Common myeloid progenitor, CD34-positive (primary cell): Measurements from ENCODE around the gene SOX1. TPM values are rescaled to one million over a fixed set of nuclear protein-coding genes. Genes with fewer than 3 reads are reported as not detected.

ENCODE experiments used
- CTCF ChIA-PET: fragments of 350-600 bp; sonication (Branson Sonifier 250); formaldehyde crosslinking; loops from one replicate; lab custom pipeline; 2021; ENCODE audit warnings: antibody characterized with exemption; lab: Charles Lee
- POLR2A ChIA-PET: fragments of 350-600 bp; sonication (Branson Sonifier 250); formaldehyde crosslinking; loops from one replicate; lab custom pipeline; 2021; ENCODE audit warnings: antibody characterized with exemption; lab: Charles Lee
- DNase-seq, 3 donors: peaks; one replicate each; pipeline versions ENCODE4 v3.0.0 to v3.0.0-alpha.2; 2013
- H3K27ac ChIP-seq, 2 experiments: 1 replicate in 1 of 2; 2 replicates in 1 of 2; pipeline ENCODE4 v1.7.0; 2013; ENCODE audit warnings: inconsistent platforms in 2 of 2, low read length in 2 of 2, mild to moderate bottlenecking in 2 of 2, low read depth in 1 of 2, moderate library complexity in 1 of 2; ENCODE audit not compliant: severe bottlenecking in 2 of 2, insufficient read depth in 1 of 2, poor library complexity in 1 of 2
- H3K27me3 ChIP-seq, 5 experiments: replicated peaks in 2 of 5; 1 replicate in 3 of 5; 2 replicates in 2 of 5; pipeline versions ENCODE4 v1.6.1 to v1.7.0; 2013; ENCODE audit warnings: low read length in 4 of 5, mild to moderate bottlenecking in 2 of 5, moderate library complexity in 2 of 5, inconsistent platforms in 1 of 5; ENCODE audit not compliant: insufficient read depth in 5 of 5, control insufficient read depth in 4 of 5
- H3K36me3 ChIP-seq, 4 experiments: 1 replicate in 2 of 4; 2 replicates in 2 of 4; pipeline versions ENCODE4 v1.6.1 to v1.7.0; 2013; ENCODE audit warnings: low read length in 3 of 4, control low read depth in 1 of 4, mild to moderate bottlenecking in 1 of 4; ENCODE audit not compliant: control insufficient read depth in 4 of 4, insufficient read depth in 4 of 4
- H3K4me1 ChIP-seq, 4 experiments: 1 replicate in 3 of 4; 2 replicates in 1 of 4; pipeline versions ENCODE4 v1.6.1 to v1.7.1; 2013; ENCODE audit warnings: low read length in 3 of 4, mild to moderate bottlenecking in 3 of 4, control low read depth in 1 of 4, inconsistent platforms in 1 of 4, moderate library complexity in 1 of 4; ENCODE audit not compliant: control insufficient read depth in 4 of 4, insufficient read depth in 4 of 4; ENCODE audit errors: control extremely low read depth in 1 of 4
- H3K4me3 ChIP-seq, 7 experiments: 1 replicate in 4 of 7; 2 replicates in 3 of 7; pipeline versions ENCODE4 v1.5.1 to v1.7.0; 2013; ENCODE audit warnings: mild to moderate bottlenecking in 7 of 7, low read length in 6 of 7, moderate library complexity in 6 of 7, inconsistent platforms in 2 of 7, low read depth in 2 of 7, control low read depth in 1 of 7; ENCODE audit not compliant: insufficient read depth in 4 of 7, control insufficient read depth in 1 of 7; ENCODE audit errors: extremely low read depth in 1 of 7
- H3K9me3 ChIP-seq, 5 experiments: 1 replicate in 4 of 5; 2 replicates in 1 of 5; pipeline versions ENCODE4 v1.6.1 to v1.7.1; 2013; ENCODE audit warnings: low read length in 4 of 5, mild to moderate bottlenecking in 2 of 5, inconsistent platforms in 1 of 5, low read depth in 1 of 5, moderate library complexity in 1 of 5; ENCODE audit not compliant: control insufficient read depth in 4 of 5, insufficient read depth in 2 of 5; ENCODE audit errors: control extremely low read depth in 1 of 5
- WGBS: methylation state at CpG from one replicate; pipeline ENCODE4 v1.1.5; 2013; ENCODE audit not compliant: insufficient coverage; 5-methylcytosine and 5-hydroxymethylcytosine counted together
- polyA plus RNA-seq: library from polyadenylated mRNA; unstranded; fragments of 120-200 nt; gene quantifications from one replicate; pipeline ENCODE4 v1.2.1, GENCODE V29; 2013

Gene SOX1
- polyA plus RNA-seq: 0.03 TPM

GRCh38 chr13:112067116-112067741 is at the start of gene SOX1:
Gene SOX1, plus strand, starts transcription at chr13:112067149. Its CDS starts 510 bp downstream, at chr13:112067659.
- Histone ChIP-seq H3K4me1 (peaks cover 0 to 24% (median 10%) of the 10 kb centered on the region in 4 experiments), H3K36me3 (no peaks in the 10 kb centered on the region), H3K27me3 (peaks cover 37 to 97% (median 59%) of the 10 kb centered on the region in 5 experiments), H3K27ac (no peak within 1 kb of the TSS), H3K9me3 (peaks cover 0 to 4% (median 0%) of the 10 kb centered on the region in 5 experiments), H3K4me3 (peak within 1 kb of the TSS in 5 of 7 experiments; percentile 5 to 68 (median 57))
- POLR2A ChIA-PET: no interaction called here
- CTCF ChIA-PET: interaction anchor here (1.1 kb wide), 1 partner anchor 9 kb away, joined by 4 read pairs; no protein-coding TSS in a partner anchor
- WGBS: 4% methylated on average over 49 of the region's 66 CpGs
- peak in 2 of 3 donors; percentile 57 to 63 for DNase-seq

GRCh38 chr13:112024577-112024976 is 42.4 kb upstream of the SOX1 start:
- DNase-seq: no peak
- Histone ChIP-seq H3K4me1 (no peaks in the 10 kb centered on the region), H3K4me3 (no peak overlapping the region), H3K36me3 (no peaks in the 10 kb centered on the region), H3K27me3 (peaks cover 0 to 1% (median 0%) of the 10 kb centered on the region in 5 experiments), H3K9me3 (peaks cover 0 to 11% (median 3%) of the 10 kb centered on the region in 5 experiments), H3K27ac (no peak overlapping the region)
- ChIA-PET POLR2A (no interaction called here), CTCF (no interaction called here)
- 91% methylated on average over 4 of the region's 11 CpGs for WGBS

GRCh38 chr13:112027250-112027649 is 39.7 kb upstream of the SOX1 start:
- Histone ChIP-seq H3K9me3 (peaks cover 0 to 5% (median 0%) of the 10 kb centered on the region in 5 experiments), H3K27ac (no peak overlapping the region), H3K36me3 (no peaks in the 10 kb centered on the region), H3K4me1 (no peaks in the 10 kb centered on the region), H3K27me3 (peaks cover 0 to 3% (median 0%) of the 10 kb centered on the region in 5 experiments), H3K4me3 (no peak overlapping the region)
- POLR2A ChIA-PET: no interaction called here
- WGBS: 92% methylated on average over 11 of the region's 11 CpGs
- CTCF ChIA-PET: no interaction called here
- DNase-seq: no peak

- Histone ChIP-seq H3K4me3 (no peak overlapping the region), H3K27ac (no peak overlapping the region), H3K36me3 (no peaks in the 10 kb centered on the region), H3K27me3 (peaks cover 0 to 3% (median 2%) of the 10 kb centered on the region in 5 experiments), H3K9me3 (peaks cover 0 to 4% (median 0%) of the 10 kb centered on the region in 5 experiments), H3K4me1 (no peaks in the 10 kb centered on the region)
- no peak for DNase-seq
- ChIA-PET CTCF (no interaction called here), POLR2A (no interaction called here)
- WGBS: 90% methylated on average over 14 of the region's 14 CpGs
Observed at GRCh38 chr13:112028481-112028880, 38.5 kb upstream of the SOX1 start.

- no peak overlapping the region for H3K27ac ChIP-seq
- peaks cover 0 to 4% (median 0%) of the 10 kb centered on the region in 5 experiments for H3K9me3 ChIP-seq
- 93% methylated on average over 8 of the region's 11 CpGs for WGBS
Observed at GRCh38 chr13:112029143-112029542, 37.8 kb upstream of the SOX1 start.

GRCh38 chr13:112032186-112032993 is 34.6 kb upstream of the SOX1 start:
- Histone ChIP-seq H3K4me1 (no peaks in the 10 kb centered on the region), H3K27me3 (peaks cover 0 to 6% (median 3%) of the 10 kb centered on the region in 5 experiments), H3K27ac (no peak overlapping the region), H3K4me3 (no peak overlapping the region), H3K36me3 (no peaks in the 10 kb centered on the region), H3K9me3 (peaks cover 0 to 3% (median 0%) of the 10 kb centered on the region in 5 experiments)
- ChIA-PET POLR2A (no interaction called here), CTCF (no interaction called here)
- 88% methylated on average over 16 of the region's 18 CpGs for WGBS
- DNase-seq: no peak

More at GRCh38 chr13:112029143-112029542, 37.8 kb upstream of the SOX1 start:
- Histone ChIP-seq H3K36me3 (no peaks in the 10 kb centered on the region), H3K27me3 (peaks cover 0 to 6% (median 3%) of the 10 kb centered on the region in 5 experiments), H3K4me3 (no peak overlapping the region), H3K4me1 (no peaks in the 10 kb centered on the region)
- DNase-seq: no peak
- POLR2A ChIA-PET: no interaction called here
- CTCF ChIA-PET: no interaction called here

GRCh38 chr13:112034231-112034630 is 32.7 kb upstream of the SOX1 start:
- Histone ChIP-seq H3K4me3 (no peak overlapping the region), H3K27ac (no peak overlapping the region), H3K9me3 (no peaks in the 10 kb centered on the region), H3K4me1 (no peaks in the 10 kb centered on the region), H3K36me3 (no peaks in the 10 kb centered on the region), H3K27me3 (peaks cover 0 to 11% (median 6%) of the 10 kb centered on the region in 5 experiments)
- ChIA-PET POLR2A (no interaction called here), CTCF (no interaction called here)
- 89% methylated on average over 10 of the region's 12 CpGs for WGBS
- no peak for DNase-seq
